Suprapubic skin (tissue), 4 donors: Measurements from ENCODE around the gene ACP1.

Experiments used
- CTCF ChIP-seq, 2 donors: fragments of 200-600 bp in 1 of 2; fragments of 450-650 bp in 1 of 2; sonication (generic) in 1 of 2; IDR thresholded peaks; one replicate each; pipeline ENCODE4 v1.5.1; 2016 to 2019; ENCODE audit warnings: antibody characterized with exemption in 2 of 2, mild to moderate bottlenecking in 1 of 2, moderate library complexity in 1 of 2
- EP300 ChIP-seq: sonication (generic); formaldehyde crosslinking; IDR thresholded peaks from one replicate; pipeline ENCODE4 v1.6.1; 2017; ENCODE audit warnings: antibody characterized with exemption
- POLR2A ChIP-seq, 2 donors: fragments of 450-650 bp; IDR thresholded peaks; one replicate each; pipeline ENCODE4 v1.6.1; 2017; ENCODE audit warnings: antibody characterized with exemption in 2 of 2, mild to moderate bottlenecking in 2 of 2, moderate library complexity in 2 of 2
- POLR2AphosphoS5 ChIP-seq, 3 donors: sonication (generic); formaldehyde crosslinking; IDR thresholded peaks; one replicate each; pipeline ENCODE4 v1.6.1; 2017; ENCODE audit warnings: antibody characterized with exemption in 3 of 3

- TF ChIP-seq CTCF (IDR thresholded peaks at IDR 0.05) (no peak), POLR2A (IDR thresholded peaks at IDR 0.05) (no peak), EP300 (no peak), POLR2AphosphoS5 (IDR thresholded peaks at IDR 0.05) (no peak)
Observed at GRCh38 chr2:275466-275865, 10.7 kb downstream of the ACP1 start.
